GM19099 (cell line): ENCODE measurements around the gene ATXN1.

ENCODE experiments used
- POLR2A ChIP-seq: IDR thresholded peaks from 3 replicates; pipeline ENCODE4 v1.6.1; 2011; ENCODE audit warnings: low read depth; ENCODE audit not compliant: insufficient read length; ENCODE audit errors: extremely low read depth

Gene ATXN1

DNA sequence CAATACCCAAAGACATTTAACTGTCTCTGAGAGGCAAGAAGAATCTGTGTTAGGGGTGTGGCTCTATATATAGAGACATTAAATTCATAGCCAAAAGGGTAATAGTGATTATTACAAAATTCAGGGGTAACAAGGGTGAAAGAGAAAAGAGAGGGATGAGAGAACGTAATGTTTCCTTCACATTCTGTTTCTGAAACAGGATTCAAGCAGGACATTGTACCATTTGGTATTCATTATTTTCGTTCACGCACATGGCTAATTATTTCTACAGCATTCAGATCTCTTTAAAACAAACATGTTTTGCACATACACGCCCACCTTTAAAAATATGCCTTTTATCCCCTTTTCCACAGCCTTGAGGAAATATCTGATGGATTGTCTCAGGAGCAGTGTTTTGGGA lies 400.1 kb downstream of the ATXN1 start:
- no peak for TF ChIP-seq POLR2A

DNA sequence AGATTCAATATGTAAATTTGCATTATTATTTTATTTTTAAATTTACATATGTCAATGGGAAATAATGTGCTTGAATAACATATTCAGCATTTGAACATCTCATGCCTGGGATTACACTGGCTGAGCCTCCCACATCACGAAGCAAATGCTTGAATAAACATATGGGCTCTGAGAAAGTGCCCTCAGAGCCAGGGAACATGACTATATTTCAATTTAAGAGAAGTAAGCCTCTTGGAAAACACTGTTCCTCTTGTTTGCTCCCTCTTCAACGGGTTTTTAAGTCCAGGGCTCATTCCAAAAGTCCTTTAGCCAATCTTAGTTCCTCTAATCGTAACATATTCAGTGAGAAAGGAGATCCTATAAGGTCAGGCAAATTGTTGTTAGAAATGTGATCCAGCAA lies 400.9 kb downstream of the ATXN1 start:
- TF ChIP-seq POLR2A = no peak

- TF ChIP-seq POLR2A = no peak
Measured at GRCh38 chr6:16359563-16359962, 401.7 kb downstream of the ATXN1 start.

- TF ChIP-seq POLR2A = no peak
Measured at GRCh38 chr6:16358531-16359138, 402.6 kb downstream of the ATXN1 start.

DNA sequence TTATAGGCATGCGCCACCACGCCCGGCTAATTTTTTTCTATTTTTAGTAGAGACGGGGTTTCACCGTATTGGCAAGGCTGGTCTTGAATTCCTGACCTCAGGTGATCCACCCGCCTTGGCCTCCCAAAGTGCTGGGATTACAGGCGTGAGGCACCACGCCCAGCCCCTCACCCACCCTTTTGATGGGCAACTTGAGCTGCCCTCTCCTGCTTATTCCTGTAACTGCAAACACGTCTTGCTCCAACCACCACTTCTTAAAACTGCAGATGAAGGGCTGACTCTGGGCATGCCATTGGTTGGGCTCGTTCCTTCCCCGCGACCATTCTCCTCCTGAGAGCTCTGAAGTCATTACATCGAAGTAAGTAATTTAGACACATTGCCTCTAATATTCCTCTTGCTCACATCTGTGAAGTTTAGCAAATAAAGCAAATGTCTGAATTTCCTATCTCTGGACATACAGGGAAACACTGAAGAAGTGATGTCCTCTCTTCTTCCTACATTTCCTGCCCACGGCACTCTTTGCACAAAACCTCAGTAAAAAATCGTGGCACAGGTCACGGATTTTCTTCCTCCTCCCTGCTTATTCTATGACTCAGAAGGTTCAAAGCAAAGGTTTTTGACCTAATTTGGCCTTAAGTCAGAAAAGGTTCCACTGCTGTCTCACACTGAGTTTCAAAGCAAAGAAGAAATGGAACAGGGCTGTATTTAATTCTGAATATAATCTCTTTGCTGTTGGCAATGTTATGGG lies 405.4 kb downstream of the ATXN1 start:
- TF ChIP-seq POLR2A = no peak

- no peak for TF ChIP-seq POLR2A
Measured at GRCh38 chr6:16355238-16355637, 406.0 kb downstream of the ATXN1 start.

- no peak for TF ChIP-seq POLR2A
Measured at GRCh38 chr6:16354692-16355091, 406.6 kb downstream of the ATXN1 start.

DNA sequence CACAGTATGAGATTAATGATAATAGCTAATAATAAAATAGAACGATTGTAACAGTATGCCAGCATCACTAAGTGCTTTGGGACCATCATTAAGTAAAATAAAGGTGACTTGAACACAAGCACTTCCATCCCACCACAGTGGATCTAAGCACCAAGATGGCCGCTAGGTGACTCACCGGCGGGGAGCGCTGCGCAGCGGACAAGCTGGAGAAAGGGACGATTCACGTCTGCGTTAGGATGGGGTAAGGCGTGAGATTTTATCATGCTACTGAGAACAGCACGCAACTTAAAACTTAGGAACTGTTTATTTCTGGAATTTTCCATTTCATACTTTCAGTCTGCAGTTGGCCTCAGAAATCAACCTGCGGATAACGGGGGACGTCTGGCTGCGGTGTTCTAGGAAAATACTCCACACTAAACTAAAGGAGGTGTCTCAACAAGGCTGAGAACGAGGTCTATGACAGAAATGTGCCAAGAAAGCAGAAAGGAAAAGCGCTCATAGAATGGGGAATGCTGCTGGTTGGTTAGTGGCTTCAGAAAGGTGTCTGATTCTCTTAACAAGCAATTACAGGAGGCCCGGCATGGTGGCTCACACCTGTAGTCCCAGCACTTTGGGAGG lies 408.3 kb downstream of the ATXN1 start:
- no peak for TF ChIP-seq POLR2A

- no peak for TF ChIP-seq POLR2A
Measured at GRCh38 chr6:16352258-16352635, 409.0 kb downstream of the ATXN1 start.

DNA sequence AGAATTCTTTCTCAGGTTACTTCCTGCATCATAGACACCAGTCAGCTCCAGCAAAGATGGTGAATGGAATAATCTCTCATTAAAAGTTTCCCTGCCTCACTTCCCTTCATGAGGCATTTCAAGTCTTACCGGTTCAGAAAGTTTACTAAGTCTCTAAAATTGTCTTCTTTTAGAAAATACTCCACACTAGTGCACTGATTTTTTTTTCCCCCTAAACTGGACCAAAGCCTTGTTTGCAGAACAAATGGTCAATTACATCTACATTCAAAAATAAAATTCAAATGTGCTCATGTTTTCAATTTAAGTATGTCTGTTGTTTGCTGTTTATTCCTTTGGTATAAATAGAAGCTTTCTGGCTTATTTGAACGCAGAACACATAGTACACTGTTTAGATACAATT lies 411.7 kb downstream of the ATXN1 start:
- no peak for TF ChIP-seq POLR2A

GRCh38 chr6:16346831-16347230 lies 414.4 kb downstream of the ATXN1 start:
- TF ChIP-seq POLR2A = no peak

GRCh38 chr6:16345449-16346330 lies 415.6 kb downstream of the ATXN1 start:
- no peak for TF ChIP-seq POLR2A

GRCh38 chr6:16344756-16345155 lies 416.5 kb downstream of the ATXN1 start:
- TF ChIP-seq POLR2A = no peak

- TF ChIP-seq POLR2A = no peak
Measured at GRCh38 chr6:16343593-16343992, 417.7 kb downstream of the ATXN1 start.

DNA sequence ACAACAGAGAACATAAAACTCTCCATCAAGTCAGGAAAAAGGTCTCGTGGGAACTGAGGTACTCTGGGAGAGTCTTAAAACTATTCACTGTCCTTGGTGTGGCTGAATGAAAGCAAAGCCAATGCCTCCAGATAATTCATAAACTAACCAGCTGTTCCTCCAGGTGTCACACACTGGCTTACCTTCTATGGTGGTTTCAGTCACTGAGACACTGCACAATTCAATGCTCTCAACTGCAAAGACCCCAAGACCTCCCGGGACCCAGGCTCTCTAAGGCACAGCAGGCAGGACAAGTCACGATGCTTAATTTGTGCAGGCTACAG lies 422.0 kb downstream of the ATXN1 start:
- no peak for TF ChIP-seq POLR2A
